Duodenal mucosa (tissue), 2 donors: ENCODE measurements around the gene APMAP.

Experiments
- H3K27ac ChIP-seq: one replicate; pipeline ENCODE4 v1.7.0; 2013; ENCODE audit warnings: low read depth, low read length
- H3K27me3 ChIP-seq, 2 donors: one replicate each; pipeline ENCODE4 v1.7.0; 2013; ENCODE audit warnings: low read length in 2 of 2, control low read depth in 1 of 2; ENCODE audit not compliant: insufficient read depth in 2 of 2, control insufficient read depth in 1 of 2
- H3K36me3 ChIP-seq, 2 donors: one replicate each; pipeline ENCODE4 v1.7.0; 2013; ENCODE audit warnings: low read length in 2 of 2, control low read depth in 1 of 2; ENCODE audit not compliant: insufficient read depth in 2 of 2, control insufficient read depth in 1 of 2
- H3K4me1 ChIP-seq, 2 donors: one replicate each; pipeline ENCODE4 v1.7.0; 2013; ENCODE audit warnings: low read length in 2 of 2, control low read depth in 1 of 2; ENCODE audit not compliant: insufficient read depth in 2 of 2, control insufficient read depth in 1 of 2
- H3K4me3 ChIP-seq, 2 donors: one replicate each; pipeline ENCODE4 v1.7.0; 2013; ENCODE audit warnings: low read length in 2 of 2, low read depth in 1 of 2
- H3K9ac ChIP-seq, 2 donors: one replicate each; pipeline ENCODE4 v1.7.0; 2013; ENCODE audit warnings: low read length in 2 of 2, low read depth in 1 of 2
- H3K9me3 ChIP-seq, 2 donors: one replicate each; pipeline ENCODE4 v1.7.0; 2013; ENCODE audit warnings: low read length in 2 of 2, control low read depth in 1 of 2; ENCODE audit not compliant: control insufficient read depth in 1 of 2

APMAP gene

DNA sequence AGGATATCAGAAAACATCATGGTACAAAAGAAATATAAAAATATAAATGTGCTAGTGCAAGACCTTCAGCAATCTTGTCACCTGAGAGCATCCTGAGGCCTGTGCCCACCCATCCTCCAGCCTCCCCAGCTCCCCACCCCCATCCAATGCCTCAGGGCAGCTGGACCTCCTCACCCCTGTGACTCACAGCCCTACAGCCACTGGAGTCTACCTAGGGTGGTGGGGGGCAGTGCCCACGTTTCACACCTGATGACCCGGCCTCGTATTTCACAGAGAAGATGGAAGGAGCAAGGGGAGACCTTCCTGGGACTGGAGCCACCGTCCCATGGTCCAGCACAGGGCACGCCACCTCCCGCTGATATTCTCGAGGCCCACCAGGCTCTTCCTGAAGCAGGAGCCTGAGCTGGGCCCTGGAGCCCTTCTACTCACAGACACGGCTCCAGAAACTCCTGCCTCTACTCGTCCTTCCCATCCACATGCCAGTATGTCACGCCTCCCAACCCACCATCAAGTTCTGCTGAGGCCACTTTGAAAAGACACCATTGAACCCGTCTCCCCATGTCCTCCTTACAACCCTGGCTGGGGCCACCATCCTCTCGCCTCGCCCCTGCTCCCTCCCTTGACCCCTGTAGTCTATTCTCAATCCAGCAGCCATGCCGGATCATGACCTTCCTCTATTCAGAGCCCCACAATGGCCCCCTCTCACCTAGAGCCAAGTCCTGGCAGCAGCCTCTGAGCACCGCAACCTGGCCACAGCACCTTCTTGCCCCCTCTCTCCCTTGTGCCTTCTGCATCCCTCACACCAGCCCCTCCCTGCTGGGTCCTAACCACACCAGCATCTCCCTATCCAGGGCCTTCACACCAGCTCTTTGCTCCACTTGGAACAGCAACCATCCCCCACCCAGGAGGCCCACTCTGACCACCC, 13.3 kb downstream of the APMAP start:
- H3K27me3 ChIP-seq: no peaks in the 10 kb centered on the region
- H3K4me1 ChIP-seq: peaks cover 0 to 3% of the 10 kb centered on the region in 2 donors
- H3K9ac ChIP-seq: no peak overlapping the region
- peaks cover 16 to 66% of the 10 kb centered on the region in 2 donors for H3K36me3 ChIP-seq
- H3K27ac ChIP-seq: no peak overlapping the region
- H3K4me3 ChIP-seq: no peak overlapping the region
- peaks cover 9 to 10% of the 10 kb centered on the region in 2 donors for H3K9me3 ChIP-seq

DNA sequence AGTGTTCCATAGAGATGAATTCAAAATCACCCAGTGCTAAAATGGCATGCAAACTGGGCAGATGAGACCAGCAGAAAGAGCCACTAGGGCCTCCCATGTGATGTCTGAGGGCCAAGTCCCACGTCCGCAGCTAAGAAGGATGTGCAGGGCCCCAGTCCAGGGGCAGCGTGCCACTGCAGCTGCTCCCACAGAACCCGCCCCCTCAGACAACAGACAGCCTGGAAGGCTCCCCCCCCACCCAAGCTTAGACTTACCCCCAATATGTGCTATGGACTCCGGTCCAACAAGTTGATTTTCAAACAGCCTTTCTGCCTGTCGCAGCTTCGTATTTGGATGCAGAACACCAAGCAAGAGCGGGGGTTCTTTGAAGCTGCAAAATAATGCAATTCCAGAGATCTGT, 14.0 kb downstream of the APMAP start:
- H3K27me3 ChIP-seq: no peaks in the 10 kb centered on the region
- no peak overlapping the region for H3K4me3 ChIP-seq
- peaks cover 0 to 3% of the 10 kb centered on the region in 2 donors for H3K4me1 ChIP-seq
- no peak overlapping the region for H3K27ac ChIP-seq
- H3K9me3 ChIP-seq: peaks cover 9 to 10% of the 10 kb centered on the region in 2 donors
- H3K9ac ChIP-seq: no peak overlapping the region
- H3K36me3 ChIP-seq: peaks cover 16 to 62% of the 10 kb centered on the region in 2 donors

DNA sequence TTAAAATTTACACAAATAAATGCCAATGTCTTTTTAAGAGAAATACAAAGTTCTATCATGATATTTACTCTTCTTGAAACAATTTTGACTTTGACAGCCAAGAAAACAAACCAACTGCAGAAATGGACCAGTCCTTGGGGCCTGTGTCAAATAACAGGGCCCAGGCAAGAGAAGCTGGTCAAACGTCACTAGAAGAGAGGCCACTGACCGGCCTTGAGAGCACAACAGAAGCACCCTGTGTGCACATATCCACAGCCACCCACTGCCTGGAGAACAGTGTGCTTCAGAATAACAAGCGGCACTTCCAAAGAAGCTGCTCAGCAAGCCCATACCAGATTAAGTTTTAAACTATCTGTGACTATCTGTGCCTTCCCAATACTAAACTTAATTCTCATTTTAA, 14.8 kb downstream of the APMAP start:
- Histone ChIP-seq H3K9me3 (peaks cover 9 to 10% of the 10 kb centered on the region in 2 donors), H3K27me3 (no peaks in the 10 kb centered on the region), H3K36me3 (peaks cover 11 to 64% of the 10 kb centered on the region in 2 donors), H3K27ac (no peak overlapping the region), H3K4me1 (peaks cover 0 to 3% of the 10 kb centered on the region in 2 donors), H3K9ac (no peak overlapping the region), H3K4me3 (no peak overlapping the region)

DNA sequence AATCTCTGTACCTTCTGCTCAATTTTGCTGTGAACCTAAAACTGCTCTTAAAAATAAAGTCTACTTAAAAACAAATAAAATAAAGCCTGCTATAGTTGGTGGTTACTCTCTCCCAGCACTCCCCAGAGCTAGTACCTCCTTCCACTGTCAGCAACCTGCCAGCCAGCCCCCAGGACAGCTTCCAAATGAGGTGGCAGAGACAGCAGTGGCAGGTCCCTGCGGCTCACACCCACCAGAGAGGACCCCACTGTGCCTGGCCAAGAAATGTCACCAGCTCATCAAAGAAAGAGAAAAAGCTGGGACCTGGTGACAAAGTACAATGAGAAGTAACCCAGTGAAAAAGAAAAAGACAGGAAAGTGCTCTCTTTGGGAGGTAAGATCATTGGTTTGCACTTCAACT, 15.2 kb downstream of the APMAP start:
- H3K36me3 ChIP-seq: peaks cover 15 to 64% of the 10 kb centered on the region in 2 donors
- H3K9ac ChIP-seq: no peak overlapping the region

DNA sequence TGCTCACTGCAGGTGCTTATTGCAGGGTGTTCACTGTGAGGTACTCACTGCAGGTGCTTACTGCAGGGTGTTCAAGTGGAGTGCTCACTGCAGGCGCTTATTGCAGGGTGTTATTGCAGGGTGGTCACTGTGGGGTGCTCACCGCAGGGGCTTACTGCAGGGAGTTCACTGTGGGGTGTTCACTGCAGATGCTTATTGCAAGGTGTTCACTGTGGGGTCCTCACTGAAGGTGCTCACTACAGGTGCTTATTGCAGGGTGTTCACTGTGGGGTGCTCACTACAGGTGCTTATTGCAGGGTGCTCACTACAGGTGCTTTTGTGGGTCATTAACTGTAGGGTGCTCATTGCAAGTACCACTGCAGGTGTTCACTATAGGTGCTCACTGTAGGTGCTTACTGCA, 20.2 kb downstream of the APMAP start:
- Histone ChIP-seq H3K4me3 (no peak overlapping the region), H3K27ac (no peak overlapping the region), H3K9me3 (peaks cover 0 to 2% of the 10 kb centered on the region in 2 donors), H3K4me1 (peaks cover 4 to 6% of the 10 kb centered on the region in 2 donors), H3K9ac (no peak overlapping the region), H3K27me3 (no peaks in the 10 kb centered on the region), H3K36me3 (peaks cover 24 to 66% of the 10 kb centered on the region in 2 donors)

More for the DNA sequence above, 15.2 kb downstream of the APMAP start:
- peaks cover 0 to 3% of the 10 kb centered on the region in 2 donors for H3K4me1 ChIP-seq
- no peak overlapping the region for H3K27ac ChIP-seq
- no peak overlapping the region for H3K4me3 ChIP-seq
- no peaks in the 10 kb centered on the region for H3K27me3 ChIP-seq
- H3K9me3 ChIP-seq: peaks cover 9 to 10% of the 10 kb centered on the region in 2 donors

DNA sequence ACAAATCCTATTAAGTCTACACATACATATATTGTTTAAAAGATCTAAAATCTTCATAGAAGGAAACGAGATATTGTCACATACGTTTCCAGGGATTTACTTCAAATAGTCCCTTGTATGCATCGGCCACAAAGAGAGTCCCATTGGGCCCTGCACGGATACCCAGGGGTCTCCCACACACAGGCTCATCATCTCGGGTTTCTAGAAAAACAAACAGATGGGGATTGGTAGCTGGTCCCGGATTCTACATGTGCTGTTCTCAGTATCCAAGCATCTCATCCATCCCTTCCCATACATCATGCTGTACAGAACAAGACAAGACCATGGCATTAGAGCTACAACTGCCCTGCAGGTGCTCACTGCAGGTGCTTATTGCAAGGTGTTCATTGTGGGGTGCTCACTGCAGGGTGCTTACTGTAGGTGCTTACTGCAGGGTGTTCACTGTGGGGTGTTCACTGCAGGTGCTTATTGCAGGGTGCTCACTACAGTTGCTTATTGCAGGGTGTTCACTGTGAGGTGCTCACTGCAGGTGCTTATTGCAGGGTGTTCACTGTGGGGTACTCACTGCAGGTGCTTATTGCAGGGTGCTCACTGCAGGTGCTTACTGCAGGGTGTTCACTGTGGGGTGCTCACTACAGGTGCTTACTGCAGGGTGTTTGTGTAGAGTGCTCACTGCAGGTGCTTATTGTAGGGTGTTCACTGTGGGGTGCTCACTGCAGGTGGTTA, 21.0 kb downstream of the APMAP start:
- Histone ChIP-seq H3K4me1 (peaks cover 4 to 6% of the 10 kb centered on the region in 2 donors), H3K9me3 (peaks cover 0 to 2% of the 10 kb centered on the region in 2 donors), H3K4me3 (no peak overlapping the region), H3K36me3 (peaks cover 26 to 61% of the 10 kb centered on the region in 2 donors), H3K27ac (no peak overlapping the region), H3K27me3 (no peaks in the 10 kb centered on the region), H3K9ac (no peak overlapping the region)

DNA sequence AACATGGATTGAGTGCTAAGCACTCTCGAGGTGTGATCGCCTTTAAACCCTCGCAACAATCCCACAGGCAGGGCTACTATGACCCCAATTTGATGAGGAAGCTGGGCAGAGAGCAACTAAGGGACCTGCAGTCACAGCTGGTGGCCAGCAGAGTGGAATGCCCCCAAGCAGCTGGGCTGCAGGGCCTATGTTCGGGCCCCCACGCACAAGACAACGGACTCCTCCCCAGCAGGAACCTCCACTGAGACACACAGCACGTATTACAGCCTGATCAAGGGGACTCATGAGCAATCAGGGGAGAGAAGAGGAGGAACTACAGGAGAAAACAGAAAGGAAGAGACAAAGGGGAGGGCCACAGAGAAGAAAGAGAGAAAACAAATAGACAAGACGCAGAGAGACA, 21.8 kb downstream of the APMAP start:
- H3K27ac ChIP-seq: no peak overlapping the region
- no peaks in the 10 kb centered on the region for H3K27me3 ChIP-seq
- H3K36me3 ChIP-seq: peaks cover 34 to 62% of the 10 kb centered on the region in 2 donors
- no peak overlapping the region for H3K9ac ChIP-seq
- H3K9me3 ChIP-seq: no peaks in the 10 kb centered on the region
- peaks cover 4 to 6% of the 10 kb centered on the region in 2 donors for H3K4me1 ChIP-seq
- no peak overlapping the region for H3K4me3 ChIP-seq

DNA sequence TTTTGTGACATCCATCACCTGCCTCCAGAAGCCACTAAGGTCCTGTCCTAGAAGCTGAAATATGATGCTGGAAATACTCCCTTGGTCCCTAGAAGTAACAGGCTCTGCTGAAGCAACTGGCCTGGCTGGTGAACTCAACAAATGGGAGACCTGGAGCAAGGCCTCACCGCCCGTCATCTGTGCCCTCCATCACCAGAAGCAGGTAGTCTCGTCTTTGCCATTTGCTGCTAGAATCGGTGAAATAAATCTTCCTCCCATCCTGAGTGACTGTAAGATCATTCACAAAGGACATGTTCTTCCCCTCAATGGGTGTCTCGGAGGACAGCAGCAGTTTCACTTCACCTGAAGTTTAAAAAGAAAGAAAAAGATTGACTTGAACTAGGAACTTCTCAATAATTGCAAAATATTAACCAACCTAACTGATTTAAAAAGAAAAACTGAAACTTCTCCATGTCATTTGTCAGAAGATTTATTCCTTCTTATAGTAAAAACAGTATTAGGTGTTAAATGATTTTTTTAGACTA, 22.5 kb downstream of the APMAP start:
- H3K4me3 ChIP-seq: no peak overlapping the region
- H3K9me3 ChIP-seq: no peaks in the 10 kb centered on the region
- H3K27ac ChIP-seq: no peak overlapping the region
- peaks cover 37 to 69% of the 10 kb centered on the region in 2 donors for H3K36me3 ChIP-seq
- no peak overlapping the region for H3K9ac ChIP-seq
- peaks cover 4 to 6% of the 10 kb centered on the region in 2 donors for H3K4me1 ChIP-seq
- H3K27me3 ChIP-seq: no peaks in the 10 kb centered on the region

DNA sequence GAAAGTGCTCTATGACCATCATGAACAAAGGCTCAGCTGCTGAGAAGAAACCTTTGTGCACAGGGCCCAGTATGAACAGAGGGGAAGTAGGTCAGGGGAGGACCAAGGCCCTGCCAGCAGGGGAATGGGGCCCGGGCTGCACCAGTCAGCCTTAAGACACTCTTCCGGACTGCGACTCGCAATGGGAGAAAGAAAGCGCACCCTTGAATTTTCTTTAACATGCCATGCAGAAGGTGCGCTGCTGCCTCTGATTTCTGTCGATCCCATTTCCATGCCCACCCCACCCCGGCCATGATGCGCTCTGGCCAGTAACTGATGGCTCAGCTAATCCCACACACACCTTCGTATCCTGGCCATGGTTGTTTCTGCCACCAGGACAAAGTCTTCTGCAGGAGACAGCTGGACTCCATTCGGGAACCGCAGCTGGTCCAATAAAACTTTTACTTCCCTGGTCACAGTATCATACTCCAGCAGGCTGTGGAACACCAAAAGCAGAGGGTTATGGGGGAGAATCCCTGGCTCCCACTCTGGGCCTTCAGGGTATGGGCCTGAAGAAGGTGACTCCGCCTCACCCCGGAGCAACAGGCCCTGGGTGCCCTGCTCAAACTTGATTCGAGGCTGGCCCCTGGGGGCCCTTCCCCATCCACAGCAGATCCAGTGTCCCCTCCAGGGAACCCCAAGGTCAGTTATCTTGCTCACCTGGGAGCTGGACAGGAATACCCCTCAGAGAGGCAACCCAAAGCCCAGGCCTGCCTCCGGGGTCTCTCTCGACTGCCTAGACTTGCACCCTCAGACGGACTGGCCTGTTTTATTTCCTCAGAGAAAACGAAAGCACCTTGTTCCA, 23.1 kb downstream of the APMAP start:
- Histone ChIP-seq H3K36me3 (peaks cover 39 to 74% of the 10 kb centered on the region in 2 donors), H3K4me1 (peaks cover 4 to 6% of the 10 kb centered on the region in 2 donors), H3K9ac (no peak overlapping the region), H3K4me3 (no peak overlapping the region), H3K27me3 (no peaks in the 10 kb centered on the region), H3K9me3 (no peaks in the 10 kb centered on the region), H3K27ac (no peak overlapping the region)
